ENCODE measurements around the gene TMEM170A.
"Not testable (repeated sequence)": the region's sequence is repeated elsewhere in the genome, so short reads cannot be mapped to it uniquely, and the experiment has no call there.

Gene TMEM170A

GRCh38 chr16:75479421-75479990, 15.0 kb upstream of the TMEM170A start:
- DNase-seq: no peak

- no peak for DNase-seq
Measured at GRCh38 chr16:75478480-75479345, 14.2 kb upstream of the TMEM170A start.

- no peak for DNase-seq
Measured at GRCh38 chr16:75477680-75478473, 13.4 kb upstream of the TMEM170A start.

- no peak for DNase-seq
Measured at GRCh38 chr16:75476817-75477216, 12.3 kb upstream of the TMEM170A start.

- DNase-seq: no peak
Measured at GRCh38 chr16:75475420-75475847, 10.9 kb upstream of the TMEM170A start.

GRCh38 chr16:75472908-75473877, 8.7 kb upstream of the TMEM170A start:
- DNase-seq: no peak

GRCh38 chr16:75471723-75472633, 7.5 kb upstream of the TMEM170A start:
- DNase-seq: peak; percentile 53

GRCh38 chr16:75466760-75467159, 2.3 kb upstream of the TMEM170A start:
- DNase-seq: no peak

GRCh38 chr16:75463389-75464121, 934 bp downstream of the TMEM170A start:
- DNase-seq: peak; percentile 10

GRCh38 chr16:75462806-75463205, 1.7 kb downstream of the TMEM170A start:
- DNase-seq: no peak

GRCh38 chr16:75461575-75461974, 2.9 kb downstream of the TMEM170A start:
- DNase-seq: no peak

GRCh38 chr16:75460446-75460845, 4.0 kb downstream of the TMEM170A start:
- peak; percentile 25 for DNase-seq

- DNase-seq: no peak
Measured at GRCh38 chr16:75459691-75460090, 4.8 kb downstream of the TMEM170A start.

- DNase-seq: no peak
Measured at GRCh38 chr16:75458439-75458838, 6.0 kb downstream of the TMEM170A start.

GRCh38 chr16:75458029-75458428, 6.5 kb downstream of the TMEM170A start:
- no peak for DNase-seq

- no peak for DNase-seq
Measured at GRCh38 chr16:75457485-75458021, 6.9 kb downstream of the TMEM170A start.

GRCh38 chr16:75456971-75457370, 7.5 kb downstream of the TMEM170A start:
- DNase-seq: no peak

GRCh38 chr16:75456486-75456885, 8.0 kb downstream of the TMEM170A start:
- not testable (repeated sequence) for DNase-seq

- no peak for DNase-seq
Measured at GRCh38 chr16:75455677-75456076, 8.8 kb downstream of the TMEM170A start.

All from fibroblast of skin of right quadriceps (primary cell).